Fibroblast of the aortic adventitia (primary cell): ENCODE measurements around the gene MCC. TPM values are rescaled to one million over a fixed set of nuclear protein-coding genes. Genes with fewer than 3 reads are reported as not detected.
"Not testable (repeated sequence)": the region's sequence is repeated elsewhere in the genome, so short reads cannot be mapped to it uniquely, and the experiment has no call there.

Experiments
- DNase-seq: peaks from one replicate; pipeline ENCODE4 v3.0.0-alpha.2; 2010; ENCODE audit warnings: low read depth
- H3K4me3 ChIP-seq: 2 replicates; pipeline ENCODE4 v1.5.1; 2011; ENCODE audit warnings: low read depth, mild to moderate bottlenecking, control low read depth, low read length, moderate library complexity
- total RNA-seq: library from RNA; depleted of rRNA; stranded (reverse); fragments of >200 nt; gene quantifications from 2 replicates; pipeline ENCODE4 v1.2.3, GENCODE V29; 2012; ENCODE audit warnings: low replicate concordance
- TF ChIP-seq, protein P1 (sequence below): IDR thresholded peaks from 2 replicates; pipeline ENCODE4 v1.5.1; 2011; ENCODE audit warnings: mild to moderate bottlenecking, low read length, control low read depth, inconsistent platforms; ENCODE audit not compliant: insufficient read depth

MCC gene
- total RNA-seq, 1 donor: 62.4 TPM

DNA sequence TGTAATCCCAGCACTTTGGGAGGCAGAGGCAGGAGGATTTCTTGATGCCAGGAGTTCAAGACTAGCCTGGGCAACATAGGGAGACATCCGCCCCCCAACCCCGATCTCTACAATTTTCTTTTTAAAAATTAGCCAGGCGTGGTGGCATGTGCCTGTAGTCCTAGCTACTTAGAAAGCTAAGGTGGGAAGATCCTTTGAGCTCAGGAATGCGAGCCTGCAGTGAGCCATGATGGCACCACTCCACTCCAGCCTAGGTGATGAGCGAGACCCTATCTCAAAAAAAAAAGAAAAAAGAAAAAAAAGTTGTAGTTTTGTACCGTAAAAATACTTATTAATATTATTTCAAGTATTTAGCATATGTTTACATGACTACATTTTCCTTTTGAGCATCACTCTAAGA lies 82.7 kb downstream of the MCC start:
- TF ChIP-seq, protein P1, sequence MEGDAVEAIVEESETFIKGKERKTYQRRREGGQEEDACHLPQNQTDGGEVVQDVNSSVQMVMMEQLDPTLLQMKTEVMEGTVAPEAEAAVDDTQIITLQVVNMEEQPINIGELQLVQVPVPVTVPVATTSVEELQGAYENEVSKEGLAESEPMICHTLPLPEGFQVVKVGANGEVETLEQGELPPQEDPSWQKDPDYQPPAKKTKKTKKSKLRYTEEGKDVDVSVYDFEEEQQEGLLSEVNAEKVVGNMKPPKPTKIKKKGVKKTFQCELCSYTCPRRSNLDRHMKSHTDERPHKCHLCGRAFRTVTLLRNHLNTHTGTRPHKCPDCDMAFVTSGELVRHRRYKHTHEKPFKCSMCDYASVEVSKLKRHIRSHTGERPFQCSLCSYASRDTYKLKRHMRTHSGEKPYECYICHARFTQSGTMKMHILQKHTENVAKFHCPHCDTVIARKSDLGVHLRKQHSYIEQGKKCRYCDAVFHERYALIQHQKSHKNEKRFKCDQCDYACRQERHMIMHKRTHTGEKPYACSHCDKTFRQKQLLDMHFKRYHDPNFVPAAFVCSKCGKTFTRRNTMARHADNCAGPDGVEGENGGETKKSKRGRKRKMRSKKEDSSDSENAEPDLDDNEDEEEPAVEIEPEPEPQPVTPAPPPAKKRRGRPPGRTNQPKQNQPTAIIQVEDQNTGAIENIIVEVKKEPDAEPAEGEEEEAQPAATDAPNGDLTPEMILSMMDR: no peak
- no peak overlapping the region for H3K4me3 ChIP-seq
- no peak for DNase-seq

DNA sequence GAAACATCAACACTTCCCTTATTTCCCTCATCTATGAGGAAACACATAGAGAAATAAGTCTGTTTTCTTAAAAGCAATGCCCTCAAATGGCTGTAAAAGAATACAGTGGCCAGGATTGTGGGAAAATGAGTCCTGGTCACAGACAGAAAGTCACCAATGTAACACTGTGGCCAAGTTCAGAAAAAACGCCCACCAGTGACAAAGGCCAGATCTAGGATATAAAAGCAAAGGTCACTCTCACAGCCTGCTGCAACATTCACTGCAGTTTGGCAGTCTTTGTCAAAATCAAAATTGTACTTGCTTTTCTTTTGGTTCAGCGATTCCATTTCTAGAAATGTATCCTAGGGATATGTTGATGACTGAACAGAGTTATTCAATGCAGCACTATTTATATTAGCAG lies 84.0 kb downstream of the MCC start:
- H3K4me3 ChIP-seq: no peak overlapping the region
- no peak for DNase-seq
- TF ChIP-seq, protein P1: no peak

DNA sequence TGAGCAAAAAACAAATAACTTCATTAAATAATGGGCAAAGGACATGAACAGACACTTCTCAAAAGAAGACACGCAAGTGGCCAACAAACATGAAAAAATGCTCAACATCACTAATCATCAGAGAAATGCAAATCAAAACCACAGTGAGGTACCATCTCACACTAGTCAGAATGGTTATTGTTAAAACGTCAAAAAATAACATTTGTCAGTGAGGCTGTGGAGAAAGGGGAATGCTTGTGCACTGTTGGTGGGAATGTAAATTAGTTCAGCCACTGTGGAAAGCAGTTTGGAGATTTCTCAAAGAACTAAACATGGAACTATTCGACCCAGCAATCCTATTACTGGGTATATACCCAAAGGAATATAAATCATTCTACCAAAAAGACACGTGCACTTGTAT lies 90.3 kb downstream of the MCC start:
- DNase-seq, H3K4me3 ChIP-seq: not testable (repeated sequence)

- no peak for DNase-seq
- no peak overlapping the region for H3K4me3 ChIP-seq
- TF ChIP-seq, protein P1: no peak
These were observed 91.2 kb downstream of the MCC start for GRCh38 chr5:113397046-113397445.

GRCh38 chr5:113394658-113395057 lies 93.6 kb downstream of the MCC start:
- TF ChIP-seq, protein P1: no peak
- H3K4me3 ChIP-seq: no peak overlapping the region
- DNase-seq: no peak

DNA sequence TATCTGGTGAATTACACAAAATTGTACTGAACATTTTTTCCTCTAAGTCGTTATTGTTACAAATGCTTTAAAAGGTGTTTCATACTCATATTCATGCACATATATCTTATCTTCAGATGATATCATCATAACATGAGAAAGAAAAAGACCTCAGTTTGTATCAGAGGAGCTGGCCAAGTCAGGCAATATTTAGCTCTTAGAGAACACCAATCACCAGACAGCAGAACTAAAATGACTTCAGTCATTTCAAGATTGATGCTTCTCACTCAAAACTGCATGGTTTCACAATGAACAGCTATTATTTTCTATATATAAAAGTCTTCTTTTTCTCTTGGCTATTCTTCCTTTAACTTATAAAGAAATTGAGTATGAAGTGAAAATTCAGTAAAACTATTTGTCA lies 98.0 kb downstream of the MCC start:
- no peak for DNase-seq
- TF ChIP-seq, protein P1: no peak
- no peak overlapping the region for H3K4me3 ChIP-seq

DNA sequence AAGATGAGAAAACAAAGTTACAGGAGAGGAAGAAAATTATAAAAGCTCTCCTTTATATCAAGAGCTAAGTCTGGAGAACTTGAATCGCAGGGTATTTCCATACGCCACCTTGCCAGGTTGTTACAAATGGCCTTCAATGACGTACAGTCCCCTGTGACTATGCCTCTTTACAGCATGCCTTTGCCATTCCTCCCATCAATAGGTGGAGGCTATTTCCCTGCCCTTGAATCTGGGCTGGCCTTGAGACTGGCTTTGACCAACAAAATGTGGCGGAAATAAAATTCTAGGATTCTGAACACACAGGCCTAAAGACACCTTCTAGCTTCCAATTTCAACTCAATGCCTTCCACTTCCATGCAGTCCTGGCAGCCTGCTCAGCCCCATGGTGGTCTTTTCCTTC lies 99.1 kb downstream of the MCC start:
- no peak overlapping the region for H3K4me3 ChIP-seq
- TF ChIP-seq, protein P1: no peak
- DNase-seq: no peak

- no peak overlapping the region for H3K4me3 ChIP-seq
- TF ChIP-seq, protein P1: no peak
- DNase-seq: no peak
These were observed 100.4 kb downstream of the MCC start for GRCh38 chr5:113387844-113388243.
